ENCODE measurements around the gene C2CD2. TPM values are rescaled to one million over a fixed set of nuclear protein-coding genes. Genes with fewer than 3 reads are reported as not detected.

Gene C2CD2
- total and polyA plus RNA-seq, 2 experiments from 2014 or later, result 4.5 to 16.2 TPM

DNA sequence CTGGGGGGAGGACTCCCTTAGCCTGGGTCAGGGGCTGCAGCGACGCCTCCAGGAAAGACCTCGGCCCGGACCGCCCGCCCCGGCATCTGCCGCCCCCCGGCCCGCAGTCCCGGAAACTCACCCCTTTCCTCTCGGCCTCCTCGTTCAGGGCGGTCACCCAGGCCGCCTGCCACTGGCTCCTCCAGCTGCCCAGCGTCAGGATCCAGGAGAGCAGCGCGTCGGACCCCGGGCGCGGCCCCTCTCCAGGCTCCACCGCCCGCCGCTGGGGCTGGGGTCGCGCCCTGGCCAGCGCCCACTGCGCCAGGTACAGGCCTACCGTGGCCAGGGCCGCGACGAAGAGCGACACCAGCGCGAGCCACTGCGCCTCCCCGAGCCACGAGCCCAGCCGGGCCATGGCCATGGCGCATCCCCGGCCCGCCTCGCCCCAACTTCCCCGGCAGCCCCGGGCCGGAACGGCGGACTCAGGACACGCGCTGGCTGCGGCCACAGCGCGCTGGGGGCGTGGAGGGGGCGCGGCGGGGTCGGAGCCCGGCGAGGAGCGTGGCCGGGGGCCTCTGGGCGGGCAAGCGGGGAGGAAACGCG is 478 bp downstream of the C2CD2 start:
- H3K4me1 Mint-ChIP-seq, result peaks cover 40% of the 10 kb centered on the region
- no peaks in the 10 kb centered on the region for H3K9me2 ChIP-seq (ENCODE audit: insufficient read depth)
- no peak overlapping the region for H3K27ac ChIP-seq (ENCODE audit: low read depth)
- H3F3A ChIP-seq (replicated peaks; ENCODE audit: low read depth), result 0 out of 2 replicates have a peak, but pooled peaks cover 8% of the 10 kb centered on the region
- peaks cover 4% of the 10 kb centered on the region; the same call in 2 of the 3 replicates for H3K36me3 Mint-ChIP-seq (ENCODE audit: low read depth)
- peak overlapping the region; percentile 70 for H3K4me3 Mint-ChIP-seq
- peaks cover 15% of the 10 kb centered on the region for H3K27me3 ChIP-seq (ENCODE audit: insufficient read depth)
- H3K4me2 ChIP-seq, result peak overlapping the region; percentile 90
- ATAC-seq, result peak; percentile 12
- H3K27me3 Mint-ChIP-seq (ENCODE audit: insufficient read depth, low read depth, poor library complexity), result peaks cover 25% of the 10 kb centered on the region
- peaks cover 10% of the 10 kb centered on the region; the same call in 1 of the 2 replicates for H4K20me1 ChIP-seq (replicated peaks; ENCODE audit: insufficient read depth)
- H3K9me3 Mint-ChIP-seq, result no peaks in the 10 kb centered on the region
- TF ChIP-seq, protein P1, sequence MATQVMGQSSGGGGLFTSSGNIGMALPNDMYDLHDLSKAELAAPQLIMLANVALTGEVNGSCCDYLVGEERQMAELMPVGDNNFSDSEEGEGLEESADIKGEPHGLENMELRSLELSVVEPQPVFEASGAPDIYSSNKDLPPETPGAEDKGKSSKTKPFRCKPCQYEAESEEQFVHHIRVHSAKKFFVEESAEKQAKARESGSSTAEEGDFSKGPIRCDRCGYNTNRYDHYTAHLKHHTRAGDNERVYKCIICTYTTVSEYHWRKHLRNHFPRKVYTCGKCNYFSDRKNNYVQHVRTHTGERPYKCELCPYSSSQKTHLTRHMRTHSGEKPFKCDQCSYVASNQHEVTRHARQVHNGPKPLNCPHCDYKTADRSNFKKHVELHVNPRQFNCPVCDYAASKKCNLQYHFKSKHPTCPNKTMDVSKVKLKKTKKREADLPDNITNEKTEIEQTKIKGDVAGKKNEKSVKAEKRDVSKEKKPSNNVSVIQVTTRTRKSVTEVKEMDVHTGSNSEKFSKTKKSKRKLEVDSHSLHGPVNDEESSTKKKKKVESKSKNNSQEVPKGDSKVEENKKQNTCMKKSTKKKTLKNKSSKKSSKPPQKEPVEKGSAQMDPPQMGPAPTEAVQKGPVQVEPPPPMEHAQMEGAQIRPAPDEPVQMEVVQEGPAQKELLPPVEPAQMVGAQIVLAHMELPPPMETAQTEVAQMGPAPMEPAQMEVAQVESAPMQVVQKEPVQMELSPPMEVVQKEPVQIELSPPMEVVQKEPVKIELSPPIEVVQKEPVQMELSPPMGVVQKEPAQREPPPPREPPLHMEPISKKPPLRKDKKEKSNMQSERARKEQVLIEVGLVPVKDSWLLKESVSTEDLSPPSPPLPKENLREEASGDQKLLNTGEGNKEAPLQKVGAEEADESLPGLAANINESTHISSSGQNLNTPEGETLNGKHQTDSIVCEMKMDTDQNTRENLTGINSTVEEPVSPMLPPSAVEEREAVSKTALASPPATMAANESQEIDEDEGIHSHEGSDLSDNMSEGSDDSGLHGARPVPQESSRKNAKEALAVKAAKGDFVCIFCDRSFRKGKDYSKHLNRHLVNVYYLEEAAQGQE (IDR thresholded peaks at IDR 0.05; ENCODE audit: unreplicated experiment), result no peak
- TF ChIP-seq, protein P2, sequence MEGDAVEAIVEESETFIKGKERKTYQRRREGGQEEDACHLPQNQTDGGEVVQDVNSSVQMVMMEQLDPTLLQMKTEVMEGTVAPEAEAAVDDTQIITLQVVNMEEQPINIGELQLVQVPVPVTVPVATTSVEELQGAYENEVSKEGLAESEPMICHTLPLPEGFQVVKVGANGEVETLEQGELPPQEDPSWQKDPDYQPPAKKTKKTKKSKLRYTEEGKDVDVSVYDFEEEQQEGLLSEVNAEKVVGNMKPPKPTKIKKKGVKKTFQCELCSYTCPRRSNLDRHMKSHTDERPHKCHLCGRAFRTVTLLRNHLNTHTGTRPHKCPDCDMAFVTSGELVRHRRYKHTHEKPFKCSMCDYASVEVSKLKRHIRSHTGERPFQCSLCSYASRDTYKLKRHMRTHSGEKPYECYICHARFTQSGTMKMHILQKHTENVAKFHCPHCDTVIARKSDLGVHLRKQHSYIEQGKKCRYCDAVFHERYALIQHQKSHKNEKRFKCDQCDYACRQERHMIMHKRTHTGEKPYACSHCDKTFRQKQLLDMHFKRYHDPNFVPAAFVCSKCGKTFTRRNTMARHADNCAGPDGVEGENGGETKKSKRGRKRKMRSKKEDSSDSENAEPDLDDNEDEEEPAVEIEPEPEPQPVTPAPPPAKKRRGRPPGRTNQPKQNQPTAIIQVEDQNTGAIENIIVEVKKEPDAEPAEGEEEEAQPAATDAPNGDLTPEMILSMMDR (conservative IDR thresholded peaks at IDR 0.05; ENCODE audit: low read depth in 2 of 2), result peak in 1 of 2 experiments; percentile 5; a peak in 1 of 4 replicates
- TF ChIP-seq, protein P3, sequence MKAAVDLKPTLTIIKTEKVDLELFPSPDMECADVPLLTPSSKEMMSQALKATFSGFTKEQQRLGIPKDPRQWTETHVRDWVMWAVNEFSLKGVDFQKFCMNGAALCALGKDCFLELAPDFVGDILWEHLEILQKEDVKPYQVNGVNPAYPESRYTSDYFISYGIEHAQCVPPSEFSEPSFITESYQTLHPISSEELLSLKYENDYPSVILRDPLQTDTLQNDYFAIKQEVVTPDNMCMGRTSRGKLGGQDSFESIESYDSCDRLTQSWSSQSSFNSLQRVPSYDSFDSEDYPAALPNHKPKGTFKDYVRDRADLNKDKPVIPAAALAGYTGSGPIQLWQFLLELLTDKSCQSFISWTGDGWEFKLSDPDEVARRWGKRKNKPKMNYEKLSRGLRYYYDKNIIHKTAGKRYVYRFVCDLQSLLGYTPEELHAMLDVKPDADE (IDR thresholded peaks at IDR 0.05), result no peak
- no peak overlapping the region for H3K27ac Mint-ChIP-seq
- no peaks in the 10 kb centered on the region for H3K36me3 ChIP-seq (ENCODE audit: insufficient read depth)
- peaks cover 29% of the 10 kb centered on the region for H3K79me2 ChIP-seq (replicated peaks; ENCODE audit: insufficient read depth)
- H2AFZ ChIP-seq, result peak overlapping the region; percentile 10; the same call in 1 of the 2 replicates
- H3K4me3 ChIP-seq, result peak overlapping the region; percentile 66
- peak; percentile 32 for DNase-seq (ENCODE audit: low spot score)
- H3K4me1 ChIP-seq (ENCODE audit: insufficient read depth), result peaks cover 27% of the 10 kb centered on the region

DNA sequence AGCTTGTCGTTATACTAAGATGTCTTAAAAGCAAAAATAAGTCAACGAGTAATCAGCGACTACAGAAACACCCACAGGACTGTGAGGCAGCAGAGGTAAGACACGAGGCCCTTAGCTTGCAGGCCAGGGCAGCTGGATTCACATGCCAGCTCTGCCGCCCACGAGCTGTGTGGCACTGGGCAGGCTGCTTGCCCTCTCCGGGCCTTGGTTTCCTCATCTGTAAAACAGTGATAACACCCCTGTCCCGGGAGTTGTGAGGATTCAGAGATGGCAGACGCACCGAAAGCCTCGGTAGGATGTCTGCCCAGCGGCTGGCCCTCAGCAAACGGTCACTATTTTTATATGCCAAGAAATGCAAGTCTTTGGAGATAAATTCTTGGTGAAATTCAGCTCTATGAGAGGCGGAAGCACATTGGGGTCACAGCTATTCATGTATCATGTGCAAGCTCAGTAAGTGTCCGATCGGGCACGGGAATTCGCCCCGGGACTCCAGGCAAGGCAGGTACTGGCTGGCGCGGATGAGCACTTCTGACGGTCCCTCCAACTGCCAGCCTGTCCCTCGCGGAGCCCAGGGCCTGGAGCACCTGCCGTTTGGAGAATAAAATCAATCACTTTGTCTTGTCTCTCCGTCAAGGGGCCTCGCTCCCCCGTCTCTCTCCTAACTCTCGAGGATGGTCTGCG is 1.1 kb downstream of the C2CD2 start:
- H3K79me2 ChIP-seq (replicated peaks; ENCODE audit: insufficient read depth), result peaks cover 34% of the 10 kb centered on the region
- Mint-ChIP-seq H3K27me3 (ENCODE audit: insufficient read depth, low read depth, poor library complexity) (peaks cover 30% of the 10 kb centered on the region), H3K9me3 (no peaks in the 10 kb centered on the region), H3K4me1 (peaks cover 44% of the 10 kb centered on the region), H3K36me3 (ENCODE audit: low read depth) (peaks cover 4% of the 10 kb centered on the region; the same call in 2 of the 3 replicates), H3K27ac (no peak overlapping the region), H3K4me3 (peak overlapping the region; percentile 70)
- H3K9me2 ChIP-seq (ENCODE audit: insufficient read depth), result no peaks in the 10 kb centered on the region
- no peaks in the 10 kb centered on the region for H3K36me3 ChIP-seq (ENCODE audit: insufficient read depth)
- no peak overlapping the region for H3K27ac ChIP-seq (ENCODE audit: low read depth)
- H3K4me2 ChIP-seq, result peak overlapping the region; percentile 90
- peak overlapping the region; percentile 66 for H3K4me3 ChIP-seq
- H4K20me1 ChIP-seq (replicated peaks; ENCODE audit: insufficient read depth), result peaks cover 10% of the 10 kb centered on the region; the same call in 1 of the 2 replicates
- DNase-seq (ENCODE audit: low spot score), result peak; percentile 49
- H3K27me3 ChIP-seq (ENCODE audit: insufficient read depth), result peaks cover 15% of the 10 kb centered on the region
- peaks cover 29% of the 10 kb centered on the region for H3K4me1 ChIP-seq (ENCODE audit: insufficient read depth)
- H3F3A ChIP-seq (replicated peaks; ENCODE audit: low read depth), result 0 out of 2 replicates have a peak, but pooled peaks cover 8% of the 10 kb centered on the region
- ATAC-seq, result peak; percentile 11
- peak overlapping the region; percentile 10; the same call in 1 of the 2 replicates for H2AFZ ChIP-seq
- TF ChIP-seq EZH2phosphoT487 (IDR thresholded peaks at IDR 0.05; ENCODE audit: unreplicated experiment) (no peak), CREB1 (CRISPR knock-in tag; IDR thresholded peaks at IDR 0.05; ENCODE audit: low read depth) (no peak), NANOG (IDR thresholded peaks at IDR 0.05; ENCODE audit: borderline replicate concordance) (no peak), ZNF114 (CRISPR knock-in tag; IDR thresholded peaks at IDR 0.05) (no peak)
- TF ChIP-seq, protein P1 (IDR thresholded peaks at IDR 0.05; ENCODE audit: unreplicated experiment), result no peak
- TF ChIP-seq, protein P2 (conservative IDR thresholded peaks at IDR 0.05; ENCODE audit: low read depth in 2 of 2), result no peak
